Small intestine (tissue), 7 donors: ENCODE results near the gene COL4A4. TPM values are rescaled to one million over a fixed set of nuclear protein-coding genes. Genes with fewer than 3 reads are reported as not detected.

Experiments
- DNase-seq, 2 donors: peaks; one replicate each; pipeline versions ENCODE4 v3.0.0 to v3.0.0-alpha.2; 2013
- FAIRE-seq: peaks from 2 replicates; lab custom pipeline; 2012; peaks lifted over from hg19 to GRCh38; lab: Jason Lieb, UNC
- H3K27ac ChIP-seq, 3 donors: one replicate each; pipeline ENCODE4 v1.5.1; 2013; ENCODE audit warnings: low read length in 2 of 3, mild to moderate bottlenecking in 2 of 3, control low read depth in 1 of 3, inconsistent platforms in 1 of 3, low read depth in 1 of 3, moderate library complexity in 1 of 3
- H3K27me3 ChIP-seq, 3 donors: one replicate each; pipeline ENCODE4 v1.6.1; 2013; ENCODE audit warnings: low read length in 3 of 3, inconsistent platforms in 1 of 3; ENCODE audit not compliant: control insufficient read depth in 3 of 3, insufficient read depth in 3 of 3
- H3K36me3 ChIP-seq, 3 donors: one replicate each; pipeline ENCODE4 v1.6.1; 2013; ENCODE audit warnings: low read length in 3 of 3, inconsistent platforms in 1 of 3, low read depth in 1 of 3, mild to moderate bottlenecking in 1 of 3, moderate library complexity in 1 of 3; ENCODE audit not compliant: control insufficient read depth in 3 of 3, insufficient read depth in 2 of 3
- H3K4me1 ChIP-seq, 3 donors: one replicate each; pipeline ENCODE4 v1.6.1; 2013; ENCODE audit warnings: low read length in 2 of 3, inconsistent platforms in 1 of 3, low read depth in 1 of 3, mild to moderate bottlenecking in 1 of 3, moderate library complexity in 1 of 3; ENCODE audit not compliant: control insufficient read depth in 3 of 3, insufficient read depth in 2 of 3
- H3K4me3 ChIP-seq, 3 donors: one replicate each; pipeline ENCODE4 v1.5.1; 2013; ENCODE audit warnings: low read length in 3 of 3, control low read depth in 1 of 3, inconsistent platforms in 1 of 3, low read depth in 1 of 3, mild to moderate bottlenecking in 1 of 3, moderate library complexity in 1 of 3
- H3K9me3 ChIP-seq, 2 donors: one replicate each; pipeline ENCODE4 v1.6.1; 2013; ENCODE audit warnings: low read depth in 1 of 2, low read length in 1 of 2; ENCODE audit not compliant: control insufficient read depth in 2 of 2, insufficient read depth in 1 of 2
- WGBS, 3 donors: extraction: QIAGEN DNeasy Blood & Tissue Kit; methylation state at CpG; one replicate each; pipeline ENCODE4 v1.1.7; 2013; 5-methylcytosine and 5-hydroxymethylcytosine counted together
- polyA plus RNA-seq, 4 donors: library from polyadenylated mRNA; stranded (reverse) in 3 of 4; unstranded in 1 of 4; fragments of 200-250 nt in 3 of 4; fragments of 120-200 nt in 1 of 4; gene quantifications; one replicate each; pipeline versions ENCODE4 v1.2.1 to v1.2.3, GENCODE V29; 2013
- donor health status: healthy with polysubstance abuse.
- donor health status: control.
- donor health status: control.
- donor health status: Bipolar disorder and iron deficiency.
- donor health status: healthy.

Gene COL4A4
- polyA plus RNA-seq, 4 donors, result under 0.01 to 0.21 (median 0.19) TPM; not detected in 1

DNA sequence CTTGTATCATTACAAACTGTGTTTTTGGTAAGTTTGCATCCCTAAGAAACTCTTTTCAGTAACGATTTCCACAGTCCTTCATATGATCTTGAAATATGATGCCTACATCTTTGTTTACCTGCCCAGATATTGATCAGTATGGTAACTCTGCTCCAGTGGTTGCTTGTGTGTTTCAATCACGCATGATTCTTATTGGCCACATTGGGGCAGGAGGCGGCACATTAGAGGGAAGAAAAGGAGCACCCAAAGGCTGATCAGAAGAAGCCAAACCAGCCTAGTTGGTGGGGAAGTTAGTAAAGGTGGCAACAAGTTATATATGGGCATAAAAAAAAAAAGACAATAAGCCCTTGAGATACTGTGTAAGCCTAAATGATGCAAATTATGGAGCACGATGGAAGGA, 169.2 kb downstream of the COL4A4 start:
- no peaks in the 10 kb centered on the region for H3K9me3 ChIP-seq
- peaks cover 0 to 12% (median 3%) of the 10 kb centered on the region in 3 donors for H3K36me3 ChIP-seq
- 81 to 99% (median 98%) methylated on average over 4 of the region's 4 CpGs for WGBS, 3 donors
- DNase-seq (no peak), FAIRE-seq (no peak)
- no peak overlapping the region for H3K4me3 ChIP-seq
- no peaks in the 10 kb centered on the region for H3K27me3 ChIP-seq
- H3K27ac ChIP-seq, result no peak overlapping the region
- H3K4me1 ChIP-seq, result no peaks in the 10 kb centered on the region

DNA sequence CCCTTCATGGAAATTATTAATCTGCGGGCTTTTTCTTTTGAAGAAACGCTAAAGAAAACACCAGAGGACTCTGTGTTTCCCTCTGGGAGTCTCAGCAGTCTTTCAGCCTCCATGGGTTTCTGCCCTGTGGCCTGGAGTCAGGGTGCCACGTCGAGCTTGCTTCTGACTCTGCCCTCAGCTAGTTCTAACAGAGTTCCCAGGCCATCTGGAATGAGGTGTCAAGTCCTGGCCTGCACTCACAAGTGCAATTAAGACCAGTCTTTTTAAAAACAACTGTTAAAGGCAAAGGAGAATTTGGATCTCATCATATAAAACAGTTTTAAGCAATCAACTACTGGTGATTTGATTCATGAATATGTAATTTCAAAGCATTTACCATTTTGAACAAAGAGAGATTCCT, 170.8 kb downstream of the COL4A4 start:
- FAIRE-seq, result no peak
- H3K36me3 ChIP-seq, result peaks cover 0 to 16% (median 3%) of the 10 kb centered on the region in 3 donors
- no peaks in the 10 kb centered on the region for H3K4me1 ChIP-seq
- H3K27me3 ChIP-seq, result no peaks in the 10 kb centered on the region
- DNase-seq, result no peak
- no peak overlapping the region for H3K4me3 ChIP-seq
- H3K27ac ChIP-seq, result no peak overlapping the region
- no peaks in the 10 kb centered on the region for H3K9me3 ChIP-seq
- WGBS, 3 donors, result 87 to 93% (median 91%) methylated on average over 4 of the region's 4 CpGs

DNA sequence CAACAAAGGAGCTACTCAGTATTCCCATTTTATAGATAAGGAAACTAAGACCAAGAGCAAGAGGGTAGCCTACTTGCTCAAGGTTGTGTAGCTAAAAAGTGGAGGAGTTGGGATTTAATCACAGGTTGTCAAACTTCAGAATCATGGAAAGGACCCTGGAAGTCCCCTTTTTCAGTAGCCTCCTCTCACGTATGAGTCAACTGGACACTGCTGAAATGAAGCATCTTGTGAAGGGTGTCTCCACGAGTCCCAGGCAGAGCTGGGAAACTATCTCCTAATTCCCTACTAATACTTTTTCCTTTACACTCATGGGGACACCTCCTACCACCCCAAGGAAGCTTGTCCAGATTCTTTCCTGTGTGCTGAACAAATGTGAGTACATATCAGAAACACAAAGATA, 172.3 kb downstream of the COL4A4 start:
- Histone ChIP-seq H3K4me1 (no peaks in the 10 kb centered on the region), H3K27me3 (no peaks in the 10 kb centered on the region), H3K4me3 (no peak overlapping the region), H3K27ac (no peak overlapping the region), H3K36me3 (peaks cover 0 to 19% (median 3%) of the 10 kb centered on the region in 3 donors), H3K9me3 (no peaks in the 10 kb centered on the region)
- no peak for FAIRE-seq
- WGBS, 3 donors, result 83 to 89% (median 89%) methylated on average over 2 of the region's 2 CpGs
- DNase-seq, result no peak

DNA sequence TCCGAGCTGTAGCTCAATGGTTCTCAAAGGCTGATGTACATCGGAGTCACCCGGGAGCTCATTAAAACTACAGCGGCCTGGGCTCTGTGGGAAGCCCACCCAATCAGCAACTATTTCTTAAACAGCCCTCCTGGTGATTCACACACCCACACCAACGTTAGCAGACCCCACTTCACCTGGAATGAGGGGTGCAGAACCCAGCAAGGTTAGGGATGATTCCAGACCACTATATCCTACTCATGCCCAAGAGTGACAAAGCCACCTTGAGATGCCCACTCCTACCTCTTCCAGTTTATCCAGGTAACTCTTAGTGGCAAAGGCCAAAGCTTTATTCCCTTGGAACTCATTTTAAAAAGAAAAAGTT, 178.4 kb downstream of the COL4A4 start:
- peaks cover 0 to 7% (median 0%) of the 10 kb centered on the region in 3 donors for H3K36me3 ChIP-seq
- peaks cover 0 to 9% (median 0%) of the 10 kb centered on the region in 3 donors for H3K4me1 ChIP-seq
- H3K4me3 ChIP-seq, result no peak overlapping the region
- no peak for FAIRE-seq
- no peaks in the 10 kb centered on the region for H3K9me3 ChIP-seq
- no peak overlapping the region for H3K27ac ChIP-seq
- whole genome bisulfite sequencing, 3 donors, result 39 to 43% (median 42%) methylated on average over 5 of the region's 5 CpGs
- DNase-seq, result peak in 1 of 2 donors; percentile 3
- H3K27me3 ChIP-seq, result no peaks in the 10 kb centered on the region

DNA sequence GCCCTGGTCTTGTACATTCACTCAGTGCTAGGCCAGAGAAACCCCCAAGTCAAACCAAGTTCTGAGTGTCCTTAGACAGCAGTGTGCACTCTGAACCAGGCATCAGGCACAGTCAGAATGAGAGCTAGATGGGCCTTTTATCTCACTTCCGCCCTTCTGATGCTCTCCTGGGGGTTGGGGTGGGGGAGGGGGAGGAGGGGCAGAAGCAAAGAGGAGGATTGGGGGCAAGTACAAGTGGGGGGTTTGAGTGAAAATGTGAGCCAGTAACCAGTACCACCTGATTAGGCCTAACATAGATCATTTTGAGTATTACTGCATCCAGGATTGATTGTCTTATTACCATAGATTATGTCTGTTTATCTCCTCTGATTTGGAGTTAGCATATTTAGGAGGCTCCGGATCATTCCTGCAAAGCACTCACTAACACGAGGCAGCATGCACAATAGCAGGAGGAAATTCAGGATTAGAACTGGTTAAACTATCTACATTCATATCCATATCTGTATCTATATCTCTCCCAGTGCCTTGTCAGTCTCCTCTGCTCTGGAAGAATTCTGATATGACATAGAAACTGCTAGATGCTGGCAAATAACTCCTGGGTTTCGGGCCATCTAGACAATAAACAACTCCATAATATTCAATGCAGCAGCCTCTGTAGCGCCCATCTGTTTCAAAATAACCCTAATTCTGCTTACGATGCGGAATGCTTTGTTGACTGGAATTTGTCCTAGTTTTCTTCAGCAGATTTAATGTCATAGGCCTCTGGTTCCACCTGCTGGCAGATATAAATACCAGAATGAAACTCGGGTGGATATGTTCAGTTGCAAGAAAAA, 179.0 kb downstream of the COL4A4 start:
- Histone ChIP-seq H3K9me3 (no peaks in the 10 kb centered on the region), H3K4me3 (no peak overlapping the region), H3K27ac (peak overlapping the region in 1 of 3 donors; percentile 9), H3K27me3 (no peaks in the 10 kb centered on the region), H3K4me1 (peaks cover 0 to 9% (median 0%) of the 10 kb centered on the region in 3 donors), H3K36me3 (peaks cover 0 to 7% (median 0%) of the 10 kb centered on the region in 3 donors)
- FAIRE-seq (no peak), DNase-seq (peak; percentile 77 to 82)
- 26 to 39% (median 30%) methylated on average over 8 of the region's 8 CpGs for WGBS, 3 donors

DNA sequence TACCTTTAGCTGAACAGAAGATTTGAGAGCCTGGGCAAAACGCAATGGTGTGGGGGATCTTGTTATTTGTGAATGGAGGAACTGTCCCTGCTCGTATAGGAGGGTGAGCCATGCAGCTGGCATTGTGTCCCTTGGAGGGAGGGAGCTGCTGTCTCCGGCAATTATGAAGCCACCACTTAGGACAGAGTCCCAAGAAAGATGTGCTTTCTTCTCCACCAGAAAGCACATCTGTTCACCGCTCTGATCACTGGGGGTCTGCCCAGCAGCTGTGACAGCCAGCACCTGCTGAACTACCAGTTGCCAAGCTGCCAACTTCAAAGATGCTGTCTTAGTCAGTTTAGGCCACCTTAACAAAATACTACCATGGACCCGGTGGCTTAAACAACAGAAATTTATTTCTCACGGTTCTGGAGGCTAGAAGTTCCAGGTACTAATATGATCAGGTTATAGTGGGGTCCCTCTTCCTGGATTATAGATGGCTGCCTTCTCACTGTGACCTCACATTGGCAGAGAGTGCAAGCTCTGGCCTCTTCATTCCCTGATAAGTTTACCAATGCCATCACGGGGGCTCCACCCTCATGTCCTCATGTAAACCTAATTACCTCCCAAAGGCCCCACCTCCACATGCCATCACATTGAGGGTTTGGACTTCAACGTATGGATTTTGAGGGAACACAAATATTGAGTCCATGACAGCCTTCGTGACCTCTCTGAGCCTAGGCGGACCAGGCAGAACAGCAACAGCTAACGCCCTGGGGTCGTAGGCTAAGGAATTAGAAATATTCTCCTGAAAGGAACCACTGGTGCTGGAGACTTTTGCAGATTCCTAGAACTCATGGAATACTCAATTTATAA, 179.9 kb downstream of the COL4A4 start:
- Histone ChIP-seq H3K4me1 (peaks cover 0 to 9% (median 0%) of the 10 kb centered on the region in 3 donors), H3K4me3 (no peak overlapping the region), H3K36me3 (peaks cover 0 to 10% (median 0%) of the 10 kb centered on the region in 3 donors), H3K9me3 (no peaks in the 10 kb centered on the region), H3K27ac (no peak overlapping the region), H3K27me3 (no peaks in the 10 kb centered on the region)
- DNase-seq, result no peak
- FAIRE-seq, result no peak
- 82 to 86% (median 85%) methylated on average over 12 of the region's 12 CpGs for WGBS, 3 donors

DNA sequence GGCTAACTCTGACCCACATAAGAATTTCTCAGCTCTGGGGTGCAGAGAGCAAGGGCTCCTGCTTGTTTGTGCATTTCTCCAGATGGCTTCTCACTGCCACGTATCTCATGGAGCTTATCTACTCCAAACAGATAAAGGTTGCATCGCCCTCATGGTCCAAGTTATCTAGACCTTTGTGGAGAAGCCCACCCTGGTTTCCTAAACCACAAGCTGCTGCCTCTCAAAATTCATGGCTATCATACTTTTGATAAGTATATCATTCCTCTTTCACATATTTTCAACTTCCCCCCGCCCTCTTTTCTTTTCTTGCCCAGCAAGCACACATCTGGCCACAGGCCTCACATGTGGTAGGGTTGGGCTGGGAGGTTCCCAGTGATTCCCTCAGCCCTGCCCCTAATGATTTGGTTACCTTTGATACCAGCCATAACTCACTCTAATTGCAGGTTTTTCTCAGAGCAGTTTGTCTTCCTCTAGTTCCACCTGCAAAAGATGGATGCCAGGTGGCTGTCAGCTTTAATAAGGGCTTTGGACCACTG, 182.1 kb downstream of the COL4A4 start:
- no peaks in the 10 kb centered on the region for H3K27me3 ChIP-seq
- WGBS, 3 donors, result 31 to 54% (median 44%) methylated on average over 3 of the region's 3 CpGs
- peak overlapping the region in 1 of 3 donors; percentile 19 for H3K27ac ChIP-seq
- peaks cover 0 to 9% (median 0%) of the 10 kb centered on the region in 3 donors for H3K4me1 ChIP-seq
- peak; percentile 22 to 62 for DNase-seq
- no peak for FAIRE-seq
- peaks cover 0 to 4% (median 0%) of the 10 kb centered on the region in 3 donors for H3K36me3 ChIP-seq
- no peaks in the 10 kb centered on the region for H3K9me3 ChIP-seq
- no peak overlapping the region for H3K4me3 ChIP-seq

DNA sequence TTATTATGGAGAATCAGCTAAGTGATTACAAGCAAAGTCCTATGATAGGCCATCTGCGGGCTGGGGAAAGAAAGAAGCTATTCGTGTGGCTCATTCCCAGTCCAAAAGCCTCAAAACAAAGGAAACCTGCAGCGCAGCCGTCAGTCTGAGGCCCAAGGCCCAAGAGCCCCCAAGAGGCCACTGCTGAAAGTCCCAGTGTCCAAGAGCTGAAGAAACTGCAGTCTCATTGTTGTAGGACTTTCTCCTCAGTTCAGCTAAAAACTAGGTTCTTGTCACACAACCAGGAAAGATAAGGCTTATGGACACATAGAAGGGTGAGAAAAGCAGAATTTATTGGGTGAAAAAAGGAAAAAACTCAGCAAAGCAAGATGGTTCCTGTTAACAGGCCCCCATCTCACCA, 185.0 kb downstream of the COL4A4 start:
- no peak overlapping the region for H3K27ac ChIP-seq
- FAIRE-seq, result no peak

More for the DNA sequence above, 185.0 kb downstream of the COL4A4 start:
- Histone ChIP-seq H3K36me3 (peaks cover 0 to 12% (median 0%) of the 10 kb centered on the region in 3 donors), H3K27me3 (no peaks in the 10 kb centered on the region), H3K4me1 (no peaks in the 10 kb centered on the region), H3K4me3 (no peak overlapping the region), H3K9me3 (no peaks in the 10 kb centered on the region)
- no peak for DNase-seq
- WGBS, 3 donors, result 93 to 99% (median 96%) methylated on average over 4 of the region's 4 CpGs
